ENCODE measurements around the gene DPPA5.
"Not testable (repeated sequence)": the region's sequence is repeated elsewhere in the genome, so short reads cannot be mapped to it uniquely, and the experiment has no call there.

Gene DPPA5

GRCh38 chr6:73363537-73363875 is 9.4 kb upstream of the DPPA5 start:
- DNase-seq: no peak

- DNase-seq: no peak
Measured at GRCh38 chr6:73362869-73363536, 8.9 kb upstream of the DPPA5 start.

GRCh38 chr6:73362358-73362757 is 8.3 kb upstream of the DPPA5 start, which contains the start of gene KHDC3L:
Gene KHDC3L, plus strand, starts transcription at chr6:73362658. Its CDS starts 72 bp downstream, at chr6:73362730.
- DNase-seq: no peak

- no peak for DNase-seq
Measured at GRCh38 chr6:73349311-73349710, 4.8 kb downstream of the DPPA5 start.

- DNase-seq: no peak
Measured at GRCh38 chr6:73348550-73349204, 5.4 kb downstream of the DPPA5 start.

- no peak for DNase-seq
Measured at GRCh38 chr6:73343164-73343563, 10.9 kb downstream of the DPPA5 start.

GRCh38 chr6:73342174-73342573 is 11.9 kb downstream of the DPPA5 start:
- no peak for DNase-seq

- no peak for DNase-seq
Measured at GRCh38 chr6:73341335-73341734, 12.7 kb downstream of the DPPA5 start.

GRCh38 chr6:73340048-73340447 is 14.0 kb downstream of the DPPA5 start:
- no peak for DNase-seq

- DNase-seq: no peak
Measured at GRCh38 chr6:73339340-73339739, 14.7 kb downstream of the DPPA5 start.

- no peak for DNase-seq
Measured at GRCh38 chr6:73329201-73329600, 24.9 kb downstream of the DPPA5 start.

GRCh38 chr6:73328790-73329189 is 25.3 kb downstream of the DPPA5 start:
- DNase-seq: no peak

- no peak for DNase-seq
Measured at GRCh38 chr6:73325656-73326055, 28.4 kb downstream of the DPPA5 start.

GRCh38 chr6:73323323-73323722 is 30.8 kb downstream of the DPPA5 start:
- no peak for DNase-seq

GRCh38 chr6:73314577-73315492 is 39.2 kb downstream of the DPPA5 start:
- DNase-seq: no peak

GRCh38 chr6:73310503-73310845 is 43.6 kb downstream of the DPPA5 start:
- not testable (repeated sequence) for DNase-seq

- peak; percentile 76 to 82 for DNase-seq
Measured at GRCh38 chr6:73309785-73310502, 44.1 kb downstream of the DPPA5 start.

GRCh38 chr6:73309535-73309784 is 44.6 kb downstream of the DPPA5 start:
- no peak for DNase-seq

- DNase-seq: peak in 1 of 2 experiments; percentile 20
Measured at GRCh38 chr6:73308712-73309534, 45.2 kb downstream of the DPPA5 start.

GRCh38 chr6:73303773-73304172 is 50.3 kb downstream of the DPPA5 start:
- DNase-seq: not testable (repeated sequence)
